GM18505 (cell line): Measurements from ENCODE around the gene H2BW2.

Source experiments
- ATAC-seq: cut with Tn5 transposase; IDR thresholded peaks from one replicate; pipeline ENCODE4 v1.9.1; 2021; ENCODE audit not compliant: unreplicated experiment
- POLR2A ChIP-seq: IDR thresholded peaks from 4 replicates; pipeline ENCODE4 v1.6.1; 2011; ENCODE audit warnings: borderline replicate concordance; ENCODE audit not compliant: insufficient read depth, insufficient read length; ENCODE audit errors: extremely low read depth

H2BW2 gene

DNA sequence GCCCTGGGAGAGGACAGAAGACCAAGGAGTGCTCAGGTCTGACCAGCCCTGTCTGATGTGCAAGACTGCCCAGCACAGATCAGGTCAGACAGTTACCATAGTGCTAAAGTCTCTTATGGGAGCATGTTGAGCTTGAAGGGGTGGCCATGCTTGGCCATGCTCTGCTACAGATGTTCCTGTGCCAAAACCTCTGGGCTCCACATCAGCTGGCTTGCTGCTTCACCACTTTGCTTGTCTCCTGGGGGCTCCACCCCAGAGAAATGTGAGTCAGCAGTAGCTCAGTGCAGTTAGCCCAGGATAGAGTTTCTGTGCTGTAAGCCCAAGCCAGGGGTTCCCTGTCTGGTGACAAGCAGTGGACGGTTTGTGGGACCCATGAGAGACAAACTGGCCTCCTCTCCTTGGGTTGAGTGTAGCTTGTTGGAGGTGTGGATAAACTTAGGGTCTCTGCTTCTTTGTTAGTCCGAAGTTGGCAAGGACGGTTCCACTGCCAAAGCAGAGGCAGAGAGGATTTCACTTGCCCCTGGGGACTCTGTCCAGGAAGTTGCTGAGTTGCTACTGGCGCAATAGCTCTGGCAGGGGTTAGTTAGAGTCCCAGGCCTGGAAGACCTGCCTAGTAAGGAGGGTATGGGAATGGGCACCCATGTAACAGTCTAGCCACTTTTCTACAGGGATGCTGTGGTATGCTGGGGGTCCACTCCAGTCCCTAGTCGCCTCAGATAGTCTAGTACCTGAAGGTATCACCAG, 45.0 kb downstream of the H2BW2 start:
- no peak for TF ChIP-seq POLR2A
- no peak for ATAC-seq

DNA sequence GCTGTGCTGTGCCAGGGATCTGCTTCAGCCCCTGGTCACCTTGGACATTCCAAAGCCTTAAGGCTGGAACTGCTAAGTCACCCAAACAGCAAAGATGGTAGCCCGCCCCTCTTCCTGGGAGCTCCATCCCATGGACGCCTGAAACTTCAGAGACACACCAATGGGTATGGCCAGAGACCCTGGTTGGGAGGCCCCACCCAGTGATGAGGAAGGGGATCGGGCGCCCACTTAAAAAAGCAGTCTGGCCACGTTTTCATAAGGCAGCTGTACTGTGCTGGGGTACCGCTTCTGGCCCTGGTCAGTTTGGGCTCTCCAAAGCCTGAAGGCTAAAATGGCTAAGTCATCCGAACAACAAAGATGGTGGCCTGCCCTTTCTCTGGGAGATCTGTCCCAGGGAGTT, 45.7 kb downstream of the H2BW2 start:
- no peak for TF ChIP-seq POLR2A
- no peak for ATAC-seq

DNA sequence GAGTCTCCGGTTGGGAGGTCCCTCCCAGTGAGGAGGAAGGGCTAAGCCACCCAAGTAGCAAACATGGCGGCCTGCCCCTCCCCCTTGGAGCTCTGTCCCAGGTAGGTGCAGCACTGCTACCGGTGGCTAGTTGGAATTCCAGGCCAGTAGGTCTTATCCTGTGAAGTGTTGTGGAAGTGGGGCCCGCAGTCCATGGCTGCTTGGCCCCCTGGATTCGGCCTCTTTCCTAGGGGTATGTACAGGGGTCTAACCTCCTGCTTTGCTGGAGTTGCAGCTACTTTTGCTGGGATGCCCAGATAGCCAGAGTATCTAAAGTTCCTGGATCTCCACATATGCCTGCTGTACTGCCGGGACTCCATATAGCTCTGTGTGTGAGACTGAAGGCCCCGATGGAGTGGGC, 46.2 kb downstream of the H2BW2 start:
- ATAC-seq = no peak
- TF ChIP-seq POLR2A = no peak
